Measurements from ENCODE around the gene NAIF1.
A peak's percentile ranks its signal among the peaks of the same experiment; 100 is the strongest.
"Not testable (repeated sequence)": the region's sequence is repeated elsewhere in the genome, so short reads cannot be mapped to it uniquely, and the experiment has no call there.

The NAIF1 gene, protein sequence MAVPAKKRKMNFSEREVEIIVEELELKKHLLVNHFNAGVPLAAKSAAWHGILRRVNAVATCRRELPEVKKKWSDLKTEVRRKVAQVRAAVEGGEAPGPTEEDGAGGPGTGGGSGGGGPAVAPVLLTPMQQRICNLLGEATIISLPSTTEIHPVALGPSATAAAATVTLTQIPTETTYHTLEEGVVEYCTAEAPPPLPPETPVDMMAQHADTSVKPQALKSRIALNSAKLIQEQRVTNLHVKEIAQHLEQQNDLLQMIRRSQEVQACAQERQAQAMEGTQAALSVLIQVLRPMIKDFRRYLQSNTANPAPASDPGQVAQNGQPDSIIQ

DNA sequence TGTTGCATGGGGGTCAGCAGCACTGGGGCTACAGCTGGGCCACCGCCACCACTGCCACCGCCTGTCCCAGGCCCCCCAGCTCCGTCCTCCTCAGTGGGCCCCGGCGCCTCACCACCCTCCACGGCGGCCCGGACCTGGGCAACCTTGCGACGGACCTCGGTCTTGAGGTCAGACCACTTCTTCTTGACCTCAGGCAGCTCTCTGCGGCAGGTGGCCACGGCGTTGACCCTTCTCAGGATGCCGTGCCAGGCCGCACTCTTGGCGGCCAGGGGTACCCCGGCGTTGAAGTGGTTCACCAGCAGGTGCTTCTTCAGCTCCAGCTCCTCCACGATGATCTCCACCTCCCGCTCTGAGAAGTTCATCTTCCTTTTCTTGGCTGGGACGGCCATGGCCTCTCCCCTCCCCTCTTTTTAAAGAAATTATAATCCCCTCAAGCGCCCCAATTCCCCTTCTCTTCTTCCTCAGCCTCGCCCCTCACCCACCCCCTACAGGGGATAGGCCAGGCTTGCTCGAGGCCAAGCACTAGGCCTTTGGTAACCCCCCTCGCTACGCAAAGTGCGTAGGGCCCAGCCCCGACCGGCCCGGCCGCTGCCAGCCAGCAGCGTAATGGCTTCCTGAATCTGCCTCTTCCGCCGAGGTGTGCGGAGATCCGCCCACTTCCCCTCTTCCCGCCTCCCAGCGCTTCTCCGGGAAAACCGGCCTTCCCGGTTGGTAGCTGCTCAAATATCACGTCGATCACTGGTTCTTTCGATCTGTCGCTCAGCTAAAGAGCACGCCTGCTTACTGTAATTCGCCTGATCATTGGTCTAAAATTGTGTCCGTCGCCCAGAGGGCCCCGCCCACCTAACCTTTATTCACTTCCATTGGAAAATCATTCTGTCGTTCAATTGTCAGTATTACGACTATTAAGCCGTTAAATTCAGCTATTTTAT lies at the start of gene NAIF1:
NAIF1 (minus strand) TSS at position 608 of the 932 bp plus-strand sequence; CDS start at position 389, 219 bp downstream.
- peak; percentile 99 for DNase-seq

DNA sequence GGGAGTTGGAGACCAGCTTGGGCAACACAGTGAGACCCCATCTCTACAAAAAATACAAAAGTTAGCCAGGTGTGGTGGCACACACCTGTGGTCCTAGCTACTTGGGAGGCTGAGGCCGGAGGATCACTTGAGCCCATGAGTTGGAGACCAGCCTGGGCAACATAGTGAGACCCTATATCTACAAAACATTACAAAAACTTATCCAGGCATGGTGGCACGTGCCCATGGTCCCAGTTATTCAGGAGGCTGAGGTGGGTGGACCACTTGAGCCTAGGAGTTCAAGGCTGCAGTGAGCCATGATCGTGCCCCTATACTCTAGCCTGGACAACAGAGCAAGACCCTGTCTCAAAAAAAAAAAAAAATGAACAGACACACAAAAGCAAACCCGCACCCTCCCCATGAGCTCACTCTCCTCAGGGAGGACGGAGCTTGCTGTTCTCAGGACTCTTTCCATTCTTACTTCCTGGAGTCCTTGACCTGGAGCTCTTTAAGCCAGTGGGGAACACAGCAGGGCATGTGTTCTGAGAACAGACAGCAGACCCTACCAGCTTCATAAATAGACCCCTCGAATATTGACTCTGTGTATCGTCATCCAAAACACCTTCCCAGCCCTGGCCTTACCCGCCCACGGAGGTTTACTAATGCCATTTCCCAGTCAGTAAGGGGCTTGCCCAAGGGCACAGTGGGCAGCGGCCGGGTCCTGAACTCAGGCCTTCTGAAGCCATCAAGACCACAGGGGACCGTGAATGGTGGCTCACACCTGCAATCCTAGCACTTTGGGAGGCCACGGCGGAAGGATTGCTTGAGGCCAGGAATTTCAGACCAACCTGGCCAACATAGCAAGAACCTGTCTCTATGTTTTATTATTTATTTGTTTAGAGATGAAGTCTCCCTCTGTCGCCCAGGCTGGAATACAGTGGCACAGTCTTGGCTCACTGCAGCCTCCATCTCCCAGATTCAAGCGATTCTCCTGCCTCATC lies 49.3 kb upstream of the NAIF1 start:
- DNase-seq: no peak

DNA sequence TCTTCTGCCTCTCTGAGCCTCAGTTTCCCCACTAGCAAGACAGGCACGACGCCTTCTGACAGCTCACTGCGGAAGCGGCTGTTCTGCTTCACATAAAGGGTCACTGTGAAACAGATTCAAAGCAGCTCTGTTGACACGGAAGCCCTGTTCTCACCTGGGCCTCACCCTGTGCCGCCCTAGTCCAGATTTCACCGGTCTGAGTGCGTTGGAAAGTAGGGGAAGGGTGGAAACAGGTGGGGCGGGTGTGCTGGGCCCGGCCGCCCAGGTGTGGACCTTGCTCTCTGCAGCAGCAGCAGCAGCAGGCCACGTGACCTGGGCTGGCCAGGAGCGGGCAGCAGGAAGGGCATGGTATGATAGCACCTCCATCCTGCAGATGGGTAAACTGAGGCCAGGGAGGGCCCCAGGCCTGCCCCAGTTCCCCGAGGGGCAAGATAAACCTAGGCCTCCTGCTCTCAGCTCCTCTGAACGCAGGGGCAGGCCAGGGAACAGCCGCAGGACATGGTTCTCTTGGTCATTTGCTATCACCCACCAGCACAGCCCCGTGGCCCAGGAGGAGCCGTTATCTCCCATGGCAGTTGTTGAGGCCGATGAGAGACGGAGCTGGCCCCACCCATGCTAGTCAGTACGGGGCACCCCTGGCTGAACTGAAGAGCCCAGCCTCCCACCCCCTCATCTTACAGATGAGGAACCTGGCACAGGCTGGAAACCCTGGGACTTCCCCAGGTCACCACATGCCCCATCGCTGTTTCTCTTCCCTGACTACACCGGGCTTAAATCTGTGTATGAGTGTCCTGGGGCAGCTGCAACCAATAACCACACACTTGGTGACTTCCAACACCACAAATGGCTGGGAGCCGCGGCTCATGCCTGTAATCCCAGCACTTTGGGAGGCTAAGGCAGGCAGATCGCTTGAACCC lies 48.3 kb upstream of the NAIF1 start:
- DNase-seq: peak; percentile 34 to 74

DNA sequence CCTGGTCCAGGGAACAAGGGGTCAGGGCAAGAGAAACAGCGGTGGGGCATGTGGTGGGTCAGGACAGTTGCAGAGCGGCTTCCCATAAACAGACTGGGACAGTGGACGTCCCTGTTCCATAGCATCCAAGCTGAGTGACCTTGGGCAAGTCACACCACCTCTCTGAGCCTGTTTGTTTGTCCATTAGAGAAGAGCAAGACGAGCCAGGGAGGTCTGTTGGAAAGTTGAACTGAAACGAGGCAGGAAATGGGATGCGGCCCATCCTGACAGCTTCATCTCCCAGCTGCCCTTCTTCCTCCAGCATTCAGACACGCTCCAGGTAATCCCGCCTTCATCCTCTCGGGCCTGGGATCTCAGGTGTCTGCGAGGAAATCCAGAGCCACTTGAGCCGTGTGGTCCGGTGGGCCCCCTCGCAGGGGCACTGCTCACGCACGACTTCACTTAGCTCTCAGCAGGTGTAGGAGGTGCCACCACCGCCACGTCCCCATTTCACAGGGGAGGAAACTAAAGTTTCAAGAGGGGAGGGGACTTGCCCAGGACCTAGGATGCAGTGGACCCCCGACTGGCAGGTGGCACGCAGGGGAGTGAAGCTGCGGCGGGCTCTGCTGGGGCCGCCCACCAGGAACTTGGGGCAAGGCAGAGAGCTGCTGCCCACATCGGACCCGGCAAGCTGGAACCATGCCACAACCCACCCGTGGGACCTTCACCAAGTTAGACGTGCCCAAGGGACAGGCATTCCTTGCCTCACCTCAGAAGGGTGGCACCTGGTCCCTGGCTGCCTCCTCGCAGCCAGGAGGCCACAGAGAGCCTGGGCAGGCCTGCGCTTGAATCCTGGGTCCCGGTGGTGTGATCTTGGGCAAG lies 47.4 kb upstream of the NAIF1 start:
- no peak for DNase-seq

DNA sequence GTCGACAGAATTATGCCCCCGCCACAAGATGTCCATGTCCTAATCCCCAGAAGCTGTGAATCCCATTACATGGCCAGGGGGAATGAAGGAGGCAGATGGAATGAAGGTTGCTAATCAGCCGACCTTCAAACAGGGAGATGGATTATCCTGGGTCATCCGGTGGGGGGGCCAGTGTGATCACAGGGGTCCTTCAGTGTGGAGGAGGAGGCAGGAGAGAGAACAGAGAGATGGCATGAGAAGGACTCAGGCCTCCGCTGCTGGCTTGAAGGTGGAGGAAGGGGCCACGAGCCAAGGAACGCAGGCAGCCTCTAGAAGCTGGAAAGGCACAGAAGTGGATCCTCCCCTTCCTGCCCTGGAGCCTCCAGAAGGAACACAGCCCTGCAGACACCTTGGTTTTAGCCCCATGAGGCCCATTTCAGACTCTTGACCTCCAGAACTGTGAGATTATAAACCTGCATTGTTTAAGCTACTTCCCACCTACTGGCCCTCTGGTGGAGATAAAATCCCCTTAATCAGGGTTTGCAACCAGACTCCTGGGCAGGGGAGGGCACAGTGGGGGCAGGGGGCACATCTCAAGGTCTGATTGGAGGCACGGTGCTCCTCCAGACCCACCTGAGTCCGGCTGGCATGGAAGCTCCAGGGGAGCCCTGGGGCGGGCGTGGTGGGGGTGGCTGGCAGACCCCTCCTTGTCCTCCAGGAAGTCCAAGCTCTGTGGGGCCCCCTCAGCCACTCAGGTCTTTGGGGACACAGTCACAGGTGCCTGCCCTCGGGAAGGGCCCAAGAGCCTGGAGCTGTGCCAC lies 46.6 kb upstream of the NAIF1 start:
- no peak for DNase-seq

DNA sequence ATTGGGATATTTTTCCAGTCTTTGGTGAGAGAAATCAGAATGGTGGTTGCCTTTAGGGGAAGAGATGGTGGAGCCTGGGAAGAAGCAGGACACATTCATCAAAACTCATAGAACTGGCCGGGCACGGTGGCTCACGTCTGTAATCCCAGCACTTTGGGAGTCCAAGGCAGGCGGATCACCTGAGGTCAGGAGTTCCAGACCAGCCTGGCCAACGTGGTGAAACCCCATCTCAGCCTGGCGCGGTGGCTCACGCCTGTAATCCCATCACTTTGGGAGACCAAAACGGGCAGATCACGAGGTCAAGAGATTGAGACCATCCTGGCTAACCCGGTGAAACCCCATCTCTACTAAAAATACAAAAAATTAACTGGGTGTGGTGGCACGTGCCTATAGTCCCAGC lies 44.6 kb upstream of the NAIF1 start:
- DNase-seq: not testable (repeated sequence)

DNA sequence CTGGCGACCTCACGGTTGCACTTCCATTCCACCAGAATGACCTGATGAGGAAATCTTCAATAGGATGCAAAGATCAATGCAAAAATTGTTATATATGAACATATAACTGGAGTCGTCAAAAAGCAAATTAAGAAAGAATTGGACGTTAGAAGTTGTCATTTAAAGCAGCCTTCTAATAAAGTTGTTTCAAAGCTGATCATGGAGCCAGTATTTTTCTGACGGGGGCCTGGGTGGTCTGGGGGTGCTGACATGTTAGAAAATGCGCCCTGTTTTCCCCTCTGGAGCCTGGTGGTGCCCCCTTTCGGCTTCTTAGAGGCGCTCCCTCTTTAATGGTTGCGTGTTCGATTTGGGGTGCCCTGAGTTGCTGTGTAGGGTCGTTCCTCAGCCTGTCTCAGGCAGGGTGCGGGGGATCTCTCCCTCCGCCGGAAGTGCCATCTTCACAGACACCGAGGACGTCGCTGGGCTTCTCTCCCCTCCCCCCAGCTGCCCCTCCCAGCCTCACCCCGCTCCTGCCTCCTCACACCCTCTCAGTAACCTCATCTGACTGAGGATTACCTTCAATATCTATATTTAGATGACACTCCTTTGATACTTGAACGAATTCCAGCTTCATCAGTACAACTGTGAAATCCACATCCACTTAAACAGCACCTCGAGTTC lies 42.1 kb upstream of the NAIF1 start:
- no peak for DNase-seq

DNA sequence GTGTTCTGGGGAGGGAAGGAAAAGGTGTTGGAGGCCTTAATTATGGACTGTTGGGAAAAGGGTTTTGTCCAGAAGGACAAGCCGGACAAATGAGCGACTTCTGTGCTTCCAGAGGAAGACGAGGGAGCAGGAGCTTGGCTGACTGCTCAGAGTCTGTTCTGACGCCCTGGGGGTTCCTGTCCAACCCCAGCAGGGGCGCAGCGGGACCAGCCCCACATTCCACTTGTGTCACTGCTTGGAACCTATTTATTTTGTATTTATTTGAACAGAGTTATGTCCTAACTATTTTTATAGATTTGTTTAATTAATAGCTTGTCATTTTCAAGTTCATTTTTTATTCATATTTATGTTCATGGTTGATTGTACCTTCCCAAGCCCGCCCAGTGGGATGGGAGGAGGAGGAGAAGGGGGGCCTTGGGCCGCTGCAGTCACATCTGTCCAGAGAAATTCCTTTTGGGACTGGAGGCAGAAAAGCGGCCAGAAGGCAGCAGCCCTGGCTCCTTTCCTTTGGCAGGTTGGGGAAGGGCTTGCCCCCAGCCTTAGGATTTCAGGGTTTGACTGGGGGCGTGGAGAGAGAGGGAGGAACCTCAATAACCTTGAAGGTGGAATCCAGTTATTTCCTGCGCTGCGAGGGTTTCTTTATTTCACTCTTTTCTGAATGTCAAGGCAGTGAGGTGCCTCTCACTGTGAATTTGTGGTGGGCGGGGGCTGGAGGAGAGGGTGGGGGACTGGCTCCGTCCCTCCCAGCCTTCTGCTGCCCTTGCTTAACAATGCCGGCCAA lies 41.3 kb upstream of the NAIF1 start:
- no peak for DNase-seq

DNA sequence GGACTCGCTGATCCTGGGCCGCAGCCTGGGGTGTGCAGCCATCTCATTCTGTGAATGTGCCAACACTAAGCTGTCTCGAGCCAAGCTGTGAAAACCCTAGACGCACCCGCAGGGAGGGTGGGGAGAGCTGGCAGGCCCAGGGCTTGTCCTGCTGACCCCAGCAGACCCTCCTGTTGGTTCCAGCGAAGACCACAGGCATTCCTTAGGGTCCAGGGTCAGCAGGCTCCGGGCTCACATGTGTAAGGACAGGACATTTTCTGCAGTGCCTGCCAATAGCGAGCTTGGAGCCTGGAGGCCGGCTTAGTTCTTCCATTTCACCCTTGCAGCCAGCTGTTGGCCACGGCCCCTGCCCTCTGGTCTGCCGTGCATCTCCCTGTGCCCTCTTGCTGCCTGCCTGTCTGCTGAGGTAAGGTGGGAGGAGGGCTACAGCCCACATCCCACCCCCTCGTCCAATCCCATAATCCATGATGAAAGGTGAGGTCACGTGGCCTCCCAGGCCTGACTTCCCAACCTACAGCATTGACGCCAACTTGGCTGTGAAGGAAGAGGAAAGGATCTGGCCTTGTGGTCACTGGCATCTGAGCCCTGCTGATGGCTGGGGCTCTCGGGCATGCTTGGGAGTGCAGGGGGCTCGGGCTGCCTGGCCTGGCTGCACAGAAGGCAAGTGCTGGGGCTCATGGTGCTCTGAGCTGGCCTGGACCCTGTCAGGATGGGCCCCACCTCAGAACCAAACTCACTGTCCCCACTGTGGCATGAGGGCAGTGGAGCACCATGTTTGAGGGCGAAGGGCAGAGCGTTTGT lies 40.5 kb upstream of the NAIF1 start:
- no peak for DNase-seq

DNA sequence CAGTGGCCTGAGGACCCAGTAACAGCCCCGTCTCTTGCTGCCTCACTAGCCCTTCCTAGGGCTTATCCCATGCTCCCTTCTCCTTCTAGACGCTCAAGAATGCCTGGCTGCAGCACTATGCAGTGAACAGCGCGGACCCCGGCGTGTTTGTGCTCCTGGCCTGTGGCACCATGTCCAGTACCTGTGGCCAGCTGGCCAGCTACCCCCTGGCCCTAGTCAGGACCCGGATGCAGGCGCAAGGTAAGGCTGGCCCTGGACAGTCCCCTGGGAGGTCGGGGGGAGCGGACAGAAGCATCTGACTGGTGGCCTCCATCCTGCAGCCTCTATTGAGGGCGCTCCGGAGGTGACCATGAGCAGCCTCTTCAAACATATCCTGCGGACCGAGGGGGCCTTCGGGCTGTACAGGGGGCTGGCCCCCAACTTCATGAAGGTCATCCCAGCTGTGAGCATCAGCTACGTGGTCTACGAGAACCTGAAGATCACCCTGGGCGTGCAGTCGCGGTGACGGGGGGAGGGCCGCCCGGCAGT lies 39.9 kb upstream of the NAIF1 start:
- DNase-seq: no peak

DNA sequence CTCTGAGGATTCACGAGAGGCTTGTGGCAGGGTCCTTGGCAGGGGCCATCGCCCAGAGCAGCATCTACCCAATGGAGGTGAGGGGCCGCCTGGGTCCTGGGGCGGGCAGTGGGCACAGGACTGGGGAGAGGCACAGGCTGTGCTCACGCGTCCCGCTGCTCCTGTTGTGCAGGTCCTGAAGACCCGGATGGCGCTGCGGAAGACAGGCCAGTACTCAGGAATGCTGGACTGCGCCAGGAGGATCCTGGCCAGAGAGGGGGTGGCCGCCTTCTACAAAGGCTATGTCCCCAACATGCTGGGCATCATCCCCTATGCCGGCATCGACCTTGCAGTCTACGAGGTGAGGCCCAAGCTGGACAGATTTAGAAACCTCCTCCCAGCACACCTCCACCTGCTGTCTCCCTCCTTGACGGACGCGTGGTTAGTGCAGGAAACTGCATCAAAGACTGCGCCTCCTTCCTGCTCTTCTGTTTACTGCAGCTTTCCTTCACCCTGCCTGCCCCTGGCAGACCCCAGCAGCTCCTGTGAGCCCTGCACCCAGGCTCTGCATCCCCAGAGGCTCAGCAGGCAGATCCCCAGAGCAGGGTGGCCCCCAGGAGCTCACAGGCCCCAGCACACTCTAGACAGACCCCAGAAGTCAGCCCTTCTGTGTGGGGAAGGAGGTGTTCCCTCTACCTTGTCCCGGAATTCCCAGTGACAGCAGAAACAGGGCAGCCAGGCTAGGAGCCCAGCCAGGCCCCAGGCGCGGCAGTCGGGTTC lies 39.2 kb upstream of the NAIF1 start:
- DNase-seq: no peak

DNA sequence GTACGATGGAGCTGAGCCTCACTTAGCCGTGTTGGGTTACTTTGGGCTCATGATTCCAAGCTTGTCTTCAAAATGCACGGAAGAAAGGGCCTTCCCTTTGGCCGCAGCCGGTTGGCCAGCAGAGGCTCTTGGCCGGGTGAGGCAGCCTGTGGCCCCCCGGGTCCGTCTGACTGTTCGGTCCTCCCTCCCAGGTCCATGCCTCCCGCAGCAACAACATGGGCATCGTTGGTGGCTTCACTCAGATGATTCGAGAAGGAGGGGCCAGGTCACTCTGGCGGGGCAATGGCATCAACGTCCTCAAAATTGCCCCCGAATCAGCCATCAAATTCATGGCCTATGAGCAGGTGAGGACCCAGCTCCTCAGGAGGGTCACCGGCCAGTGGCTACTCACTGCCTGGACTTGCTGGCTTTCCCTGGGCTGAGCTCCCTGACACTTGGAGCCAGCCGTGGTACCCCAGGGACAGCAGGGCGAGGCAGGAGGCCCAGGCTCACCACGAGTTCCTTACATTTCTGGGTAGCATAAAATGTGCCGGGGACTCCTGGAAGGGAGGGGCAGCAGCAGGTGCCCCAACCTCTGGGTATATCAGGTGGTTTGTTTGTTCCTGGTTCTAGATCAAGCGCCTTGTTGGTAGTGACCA lies 38.5 kb upstream of the NAIF1 start:
- DNase-seq: no peak

DNA sequence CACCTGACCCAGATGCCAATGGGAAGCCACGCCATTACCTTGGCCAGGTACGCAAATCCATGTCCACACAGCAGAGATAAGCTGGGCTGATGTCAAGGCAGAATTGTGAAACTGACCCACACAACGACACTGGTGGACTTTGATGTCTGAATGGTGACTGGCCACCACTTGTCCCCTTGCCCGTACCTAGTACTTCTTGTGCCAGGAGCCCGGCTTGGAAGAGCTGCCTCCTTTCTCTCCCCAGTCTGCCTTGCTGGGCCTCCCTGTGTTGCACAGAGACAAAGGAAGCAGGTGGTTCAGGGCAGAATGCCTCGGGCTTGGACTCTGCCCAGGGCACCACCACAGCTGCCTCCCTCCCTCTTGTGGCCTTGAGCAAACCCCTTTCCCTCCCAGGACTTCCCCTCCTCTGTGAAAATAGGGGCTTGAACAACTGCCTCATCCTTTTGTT lies 37.1 kb upstream of the NAIF1 start:
- no peak for DNase-seq

DNA sequence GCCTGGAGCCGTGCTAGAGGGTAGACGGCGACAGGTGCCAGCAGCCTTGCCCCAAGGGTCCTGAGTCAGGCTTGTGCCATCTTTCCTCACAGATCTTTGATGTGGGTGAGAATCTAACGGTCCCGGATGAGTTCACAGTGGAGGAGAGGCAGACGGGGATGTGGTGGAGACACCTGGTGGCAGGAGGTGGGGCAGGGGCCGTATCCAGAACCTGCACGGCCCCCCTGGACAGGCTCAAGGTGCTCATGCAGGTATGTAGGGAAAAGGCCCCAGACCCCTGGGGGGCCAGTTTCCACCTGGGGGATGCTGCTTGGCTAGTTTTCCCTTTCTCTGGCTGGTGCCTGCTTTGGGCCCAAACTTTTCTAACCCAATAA lies 36.5 kb upstream of the NAIF1 start:
- peak; percentile 34 to 53 for DNase-seq

DNA sequence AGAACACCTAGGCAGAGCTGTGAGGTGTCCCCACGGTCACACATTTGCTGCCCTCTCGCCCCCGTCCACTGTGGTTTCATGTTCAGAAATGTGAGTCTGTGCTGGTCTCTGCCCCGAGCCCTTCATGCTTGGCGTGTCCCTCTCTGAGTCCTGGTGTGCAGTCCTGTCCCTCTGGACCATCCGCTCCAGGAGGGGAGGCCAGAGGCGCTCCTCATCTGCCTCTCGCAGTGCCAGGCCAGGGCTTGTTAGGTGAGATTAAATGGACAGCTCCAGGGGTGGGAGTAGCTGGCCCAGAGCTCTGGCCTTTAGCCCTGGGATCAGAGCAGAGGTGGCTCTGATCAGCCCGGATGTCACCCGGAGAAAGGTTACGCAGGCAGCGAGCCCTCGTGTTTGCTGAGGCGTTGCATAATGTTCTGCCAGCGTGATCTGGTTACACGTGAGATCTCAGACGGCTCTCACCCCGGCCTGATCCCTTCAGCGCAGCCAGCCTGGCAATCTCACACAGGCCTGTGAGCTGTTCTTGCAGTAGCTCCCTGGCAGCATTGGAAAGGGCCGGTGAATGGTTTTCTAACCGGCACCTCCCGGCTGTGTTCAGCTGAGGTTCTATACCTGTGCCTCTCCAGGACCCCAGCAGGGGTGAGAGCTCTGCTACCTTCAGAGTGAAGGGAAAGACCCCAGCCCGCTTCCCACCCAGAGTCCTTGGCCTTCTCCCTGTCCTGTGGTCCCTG lies 35.9 kb upstream of the NAIF1 start:
- no peak for DNase-seq
